Effector memory CD4-positive, alpha-beta T cell (primary cell): ENCODE measurements around the gene BLOC1S1.

Experiments
- DNase-seq, 3 donors: peaks; one replicate each; pipeline ENCODE4 v3.0.0-alpha.2; 2020
- H3K27ac ChIP-seq: 2 replicates; pipeline ENCODE4 v1.7.0; 2013; ENCODE audit warnings: mild to moderate bottlenecking, low read length, moderate library complexity; ENCODE audit not compliant: insufficient read depth, poor library complexity, severe bottlenecking
- H3K27me3 ChIP-seq: replicated peaks from 2 replicates; pipeline ENCODE4 v1.7.0; 2013; ENCODE audit warnings: mild to moderate bottlenecking, low read length; ENCODE audit not compliant: insufficient read depth, control insufficient read depth, poor library complexity, severe bottlenecking
- H3K36me3 ChIP-seq: 2 replicates; pipeline ENCODE4 v1.7.0; 2013; ENCODE audit warnings: mild to moderate bottlenecking, low read length, moderate library complexity; ENCODE audit not compliant: control insufficient read depth, insufficient read depth
- H3K4me1 ChIP-seq: 2 replicates; pipeline ENCODE4 v1.7.0; 2013; ENCODE audit warnings: low read length, mild to moderate bottlenecking; ENCODE audit not compliant: control insufficient read depth, insufficient read depth, poor library complexity, severe bottlenecking
- H3K4me3 ChIP-seq: 2 replicates; pipeline ENCODE4 v1.7.0; 2013; ENCODE audit warnings: low read length, low read depth, mild to moderate bottlenecking; ENCODE audit not compliant: insufficient read depth, poor library complexity, severe bottlenecking
- H3K9me3 ChIP-seq: 2 replicates; pipeline ENCODE4 v1.7.0; 2013; ENCODE audit warnings: mild to moderate bottlenecking, low read length, moderate library complexity; ENCODE audit not compliant: control insufficient read depth
- total RNA-seq, 3 donors: gene quantifications; one replicate each; lab custom pipeline; 2026; lab: John Stamatoyannopoulos, UW

Gene BLOC1S1
- 3.2 to 7.0 (median 5.0) reads per million in 3 donors for total RNA-seq

DNA sequence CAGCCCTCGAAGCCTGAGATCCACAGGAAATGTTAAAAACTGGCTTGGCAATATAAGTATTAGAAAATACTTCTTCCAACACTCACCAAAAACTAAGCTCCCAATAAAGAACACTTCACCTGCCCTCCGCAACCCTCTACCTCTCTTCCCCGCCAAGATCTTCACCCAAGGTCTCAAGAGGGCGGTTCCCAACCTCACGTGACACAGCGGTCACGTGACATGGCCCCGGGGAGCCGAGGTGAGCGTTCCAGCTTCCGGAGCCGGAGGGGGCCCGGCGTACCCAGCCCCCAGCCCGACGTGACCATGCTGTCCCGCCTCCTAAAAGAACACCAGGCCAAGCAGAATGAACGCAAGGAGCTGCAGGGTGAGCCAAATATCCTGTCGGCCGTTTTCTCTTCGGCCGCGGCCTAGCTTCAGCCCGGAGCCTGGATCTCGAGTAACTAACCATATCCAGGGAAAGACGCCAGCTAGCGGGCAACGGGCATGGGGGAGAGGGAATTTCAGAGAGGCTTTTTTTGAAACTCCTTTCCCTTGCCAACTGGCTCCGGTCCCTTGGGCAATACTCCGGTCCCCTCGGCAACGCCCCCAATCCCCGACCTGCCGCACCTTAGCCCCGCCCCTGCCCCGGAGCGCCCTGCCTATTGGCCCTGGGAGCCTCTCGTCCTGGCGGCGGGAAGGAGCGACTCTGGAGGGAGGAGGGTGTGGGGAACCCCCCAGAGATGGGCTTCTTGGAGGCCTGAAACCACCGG lies at the start of gene BLOC1S1:
Gene BLOC1S1, plus strand, starts transcription at position 214 of the 749 bp plus-strand sequence. Its CDS starts 6 bp downstream, at position 220.
- peak within 1 kb of the TSS; percentile 91 for H3K27ac ChIP-seq
- peaks cover 21% of the 10 kb centered on the region for H3K4me1 ChIP-seq
- peak; percentile 87 to 94 (median 88) for DNase-seq

DNA sequence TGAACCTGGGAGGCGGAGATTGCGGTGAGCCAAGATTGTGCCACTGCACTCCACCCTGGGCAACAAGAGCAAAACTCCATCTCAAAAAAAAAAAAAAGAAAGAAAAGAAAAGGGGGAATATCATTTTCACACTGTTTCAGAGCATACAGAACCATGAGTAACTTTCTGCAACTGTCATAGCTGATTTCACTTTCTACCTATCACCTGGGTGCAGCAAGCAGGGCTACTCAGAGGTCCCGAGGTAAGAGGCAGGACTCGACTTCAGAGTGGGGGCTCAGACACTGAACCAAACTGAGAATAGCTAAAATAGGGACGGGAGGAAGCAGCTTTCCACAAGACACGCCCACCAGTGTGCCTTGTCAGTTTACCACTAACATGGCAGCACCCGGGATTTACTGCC lies 49.3 kb upstream of the BLOC1S1 start:
- Histone ChIP-seq H3K9me3 (no peaks in the 10 kb centered on the region), H3K27me3 (no peaks in the 10 kb centered on the region), H3K4me1 (no peaks in the 10 kb centered on the region), H3K27ac (no peak overlapping the region), H3K36me3 (no peaks in the 10 kb centered on the region), H3K4me3 (no peak overlapping the region)
- no peak for DNase-seq

More for the DNA sequence above, at the start of gene BLOC1S1:
- Histone ChIP-seq H3K4me3 (peak within 1 kb of the TSS; percentile 96), H3K36me3 (peaks cover 16% of the 10 kb centered on the region), H3K27me3 (no peaks in the 10 kb centered on the region), H3K9me3 (no peaks in the 10 kb centered on the region)

DNA sequence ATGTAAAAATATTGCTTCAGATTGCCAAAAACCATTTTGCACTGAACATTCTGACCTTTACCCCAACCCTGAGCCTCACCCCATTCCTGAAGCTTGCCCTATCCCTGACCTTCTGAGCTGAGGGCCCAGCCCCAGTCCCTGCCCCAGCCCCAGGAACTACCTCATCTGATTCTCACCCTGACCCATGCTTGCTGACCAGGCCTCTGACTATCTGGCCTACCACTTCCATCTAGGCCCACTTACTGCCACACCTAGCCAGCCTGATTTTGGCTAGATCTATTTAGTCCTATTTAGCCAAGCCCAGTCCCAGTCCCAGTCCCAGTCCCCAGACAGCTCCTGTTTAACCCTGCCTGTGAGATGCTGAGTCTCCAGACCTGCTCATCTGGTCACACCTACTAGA lies 45.6 kb upstream of the BLOC1S1 start:
- no peaks in the 10 kb centered on the region for H3K4me1 ChIP-seq
- no peaks in the 10 kb centered on the region for H3K9me3 ChIP-seq
- no peaks in the 10 kb centered on the region for H3K27me3 ChIP-seq
- H3K36me3 ChIP-seq, result no peaks in the 10 kb centered on the region
- no peak for DNase-seq
- H3K4me3 ChIP-seq, result no peak overlapping the region
- H3K27ac ChIP-seq, result no peak overlapping the region

DNA sequence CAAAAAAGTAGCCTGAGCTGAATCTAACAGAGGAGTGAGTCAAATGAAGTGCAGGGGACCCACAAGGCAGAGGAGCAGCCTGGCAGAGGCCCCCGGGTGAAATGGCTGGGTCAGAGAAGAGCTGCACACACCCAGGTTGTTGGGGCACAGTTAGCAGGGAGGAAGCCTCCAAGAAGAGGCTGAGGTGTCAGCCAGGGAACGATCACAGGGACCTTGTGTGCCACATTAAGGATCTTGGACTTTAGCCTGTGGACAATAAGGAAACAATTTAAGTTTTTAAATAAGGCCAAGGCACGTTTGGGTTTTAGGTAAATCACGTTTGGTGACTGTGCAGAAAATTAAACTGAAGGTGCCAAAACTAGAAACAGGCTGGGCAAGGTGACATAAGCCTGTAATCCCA lies 44.1 kb upstream of the BLOC1S1 start:
- H3K36me3 ChIP-seq, result no peaks in the 10 kb centered on the region
- no peak for DNase-seq
- H3K27ac ChIP-seq, result no peak overlapping the region
- no peaks in the 10 kb centered on the region for H3K4me1 ChIP-seq
- H3K9me3 ChIP-seq, result no peaks in the 10 kb centered on the region
- H3K27me3 ChIP-seq, result no peaks in the 10 kb centered on the region
- no peak overlapping the region for H3K4me3 ChIP-seq

DNA sequence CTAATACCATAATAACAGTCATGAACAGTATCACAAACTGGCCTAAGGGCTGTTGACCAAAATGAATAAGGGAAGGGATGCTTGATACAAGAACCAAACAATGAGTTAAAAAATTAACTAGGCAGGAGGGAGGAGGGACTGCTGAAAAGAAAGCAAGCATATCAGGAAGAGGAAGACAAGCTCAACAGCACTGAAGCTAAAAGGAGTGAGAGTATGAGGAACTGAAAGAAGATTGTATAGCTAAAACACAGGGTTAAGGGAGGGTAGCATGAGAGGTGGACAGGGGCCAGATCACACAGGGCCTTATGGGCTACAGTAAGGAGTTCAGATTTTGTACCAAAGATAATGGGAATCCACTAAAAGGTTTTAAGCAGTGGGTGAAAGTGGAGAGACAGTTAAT lies 42.2 kb upstream of the BLOC1S1 start:
- H3K4me3 ChIP-seq, result no peak overlapping the region
- H3K27me3 ChIP-seq, result no peaks in the 10 kb centered on the region
- no peak overlapping the region for H3K27ac ChIP-seq
- H3K9me3 ChIP-seq, result no peaks in the 10 kb centered on the region
- H3K36me3 ChIP-seq, result no peaks in the 10 kb centered on the region
- no peak for DNase-seq
- no peaks in the 10 kb centered on the region for H3K4me1 ChIP-seq

DNA sequence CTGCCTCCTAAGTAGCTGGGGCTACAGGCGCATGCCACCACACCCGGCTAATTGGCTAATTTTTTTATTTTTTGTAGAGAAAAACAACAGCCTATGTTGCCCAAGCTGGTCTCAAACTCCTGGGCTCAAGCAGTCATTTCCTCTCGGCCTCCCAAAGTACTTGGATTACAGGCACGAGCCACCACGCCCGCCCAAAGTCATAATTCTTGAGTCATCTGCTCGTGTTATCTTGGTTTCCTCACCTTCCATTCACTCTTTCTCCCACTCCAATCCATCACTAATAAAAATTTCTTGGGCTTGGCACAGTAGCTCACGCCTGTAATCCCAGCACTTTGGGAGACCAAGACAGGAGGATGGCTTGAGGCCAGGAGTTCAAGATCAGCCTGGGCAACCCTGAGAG lies 40.2 kb upstream of the BLOC1S1 start:
- no peaks in the 10 kb centered on the region for H3K4me1 ChIP-seq
- H3K9me3 ChIP-seq, result no peaks in the 10 kb centered on the region
- H3K4me3 ChIP-seq, result no peak overlapping the region
- peaks cover 3% of the 10 kb centered on the region for H3K27me3 ChIP-seq
- no peak for DNase-seq
- H3K36me3 ChIP-seq, result no peaks in the 10 kb centered on the region
- H3K27ac ChIP-seq, result no peak overlapping the region

DNA sequence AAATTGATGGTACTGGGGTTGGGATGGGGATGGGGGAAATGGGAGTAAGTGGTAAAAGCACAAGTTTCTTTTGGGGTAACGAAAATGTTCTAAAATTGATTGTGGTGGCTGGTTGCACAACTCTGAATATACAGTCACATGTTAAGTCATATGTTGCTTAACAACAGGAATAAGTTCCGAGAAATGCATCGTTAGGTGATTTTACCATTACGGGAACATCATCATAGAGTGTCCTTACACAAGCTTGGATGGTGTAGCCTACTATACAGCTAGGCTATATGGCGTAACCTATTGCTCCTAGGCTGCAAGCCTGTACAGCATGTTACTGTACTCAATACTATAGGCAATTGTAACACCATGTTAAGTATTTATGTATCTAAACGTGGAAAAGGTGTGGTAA lies 39.1 kb upstream of the BLOC1S1 start:
- H3K4me3 ChIP-seq, result no peak overlapping the region
- DNase-seq, result no peak
- no peak overlapping the region for H3K27ac ChIP-seq
- peaks cover 9% of the 10 kb centered on the region for H3K27me3 ChIP-seq
- no peaks in the 10 kb centered on the region for H3K4me1 ChIP-seq
- H3K36me3 ChIP-seq, result no peaks in the 10 kb centered on the region
- H3K9me3 ChIP-seq, result no peaks in the 10 kb centered on the region

DNA sequence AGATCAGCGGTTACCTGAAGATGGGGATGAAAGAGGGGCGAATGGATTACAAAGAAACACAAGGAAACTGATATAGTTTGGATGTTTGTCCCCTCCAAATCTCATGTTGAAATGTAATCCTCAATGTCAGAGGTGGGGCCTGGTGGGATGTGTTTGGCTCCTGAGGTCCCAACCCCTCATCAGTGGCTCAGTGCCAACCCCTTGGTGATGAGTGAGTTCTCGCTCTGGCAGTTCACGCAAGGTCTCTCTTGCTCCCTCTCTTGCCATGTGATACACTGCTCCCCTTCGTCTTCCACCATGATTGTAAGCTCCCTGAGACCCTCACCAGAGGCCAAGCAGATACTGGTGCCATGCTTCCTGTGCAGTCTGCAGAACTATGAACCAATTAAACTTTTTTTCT lies 36.2 kb upstream of the BLOC1S1 start:
- no peaks in the 10 kb centered on the region for H3K36me3 ChIP-seq
- peaks cover 10% of the 10 kb centered on the region for H3K27me3 ChIP-seq
- H3K4me1 ChIP-seq, result no peaks in the 10 kb centered on the region
- no peak for DNase-seq
- no peak overlapping the region for H3K27ac ChIP-seq
- H3K9me3 ChIP-seq, result no peaks in the 10 kb centered on the region
- no peak overlapping the region for H3K4me3 ChIP-seq

DNA sequence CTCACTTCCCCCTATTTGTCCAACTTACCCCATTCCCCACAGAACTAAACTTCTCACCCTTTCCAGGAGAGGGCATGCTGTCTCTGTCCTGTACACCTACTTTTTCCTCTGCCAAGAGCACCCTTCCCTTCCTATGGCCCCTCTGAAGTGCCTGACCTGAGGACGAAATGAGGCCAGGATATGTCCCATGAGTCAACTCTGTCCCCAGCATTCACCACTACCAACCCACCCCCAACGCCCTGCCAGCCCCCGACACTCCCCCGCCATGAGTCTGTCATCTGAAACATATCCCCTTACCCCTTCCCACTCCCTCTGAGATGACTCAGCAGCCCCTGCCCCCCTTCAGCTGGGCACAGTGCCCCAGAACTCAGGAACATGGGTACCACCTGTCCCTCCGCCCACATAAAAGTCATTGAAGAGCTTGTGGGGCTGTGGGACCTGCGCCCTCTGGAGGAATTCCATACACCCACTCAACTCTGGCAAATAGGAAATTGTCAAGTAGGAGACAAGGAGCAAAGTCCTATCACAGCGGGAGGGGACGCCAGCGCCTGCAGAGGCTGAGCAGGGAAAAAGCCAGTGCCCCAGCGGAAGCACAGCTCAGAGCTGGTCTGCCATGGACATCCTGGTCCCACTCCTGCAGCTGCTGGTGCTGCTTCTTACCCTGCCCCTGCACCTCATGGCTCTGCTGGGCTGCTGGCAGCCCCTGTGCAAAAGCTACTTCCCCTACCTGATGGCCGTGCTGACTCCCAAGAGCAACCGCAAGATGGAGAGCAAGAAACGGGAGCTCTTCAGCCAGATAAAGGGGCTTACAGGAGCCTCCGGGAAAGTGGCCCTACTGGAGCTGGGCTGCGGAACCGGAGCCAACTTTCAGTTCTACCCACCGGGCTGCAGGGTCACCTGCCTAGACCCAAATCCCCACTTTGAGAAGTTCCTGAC lies 34.4 kb upstream of the BLOC1S1 start:
- H3K4me1 ChIP-seq, result no peaks in the 10 kb centered on the region
- no peaks in the 10 kb centered on the region for H3K9me3 ChIP-seq
- H3K4me3 ChIP-seq, result no peak overlapping the region
- DNase-seq, result no peak
- no peaks in the 10 kb centered on the region for H3K36me3 ChIP-seq
- H3K27me3 ChIP-seq, result peaks cover 10% of the 10 kb centered on the region
- H3K27ac ChIP-seq, result no peak overlapping the region
